GM18505 (cell line): Measurements from ENCODE around the gene RBBP6.
"Not testable (repeated sequence)": the region's sequence is repeated elsewhere in the genome, so short reads cannot be mapped to it uniquely, and the experiment has no call there.

ENCODE experiments used
- ATAC-seq: cut with Tn5 transposase; IDR thresholded peaks from one replicate; pipeline ENCODE4 v1.9.1; 2021; ENCODE audit not compliant: unreplicated experiment
- POLR2A ChIP-seq: IDR thresholded peaks from 4 replicates; pipeline ENCODE4 v1.6.1; 2011; ENCODE audit warnings: borderline replicate concordance; ENCODE audit not compliant: insufficient read depth, insufficient read length; ENCODE audit errors: extremely low read depth

Gene RBBP6

GRCh38 chr16:24539295-24539849 lies at the start of gene RBBP6:
Gene RBBP6, plus strand, starts transcription at chr16:24539566. Its CDS starts 1,061 bp downstream, at chr16:24540627.
- peak; percentile 97 for TF ChIP-seq POLR2A
- peak; percentile 85 for ATAC-seq

GRCh38 chr16:24490866-24491265 lies 48.5 kb upstream of the RBBP6 start:
- no peak for ATAC-seq
- TF ChIP-seq POLR2A: no peak

- no peak for ATAC-seq
- TF ChIP-seq POLR2A: no peak
Observed at GRCh38 chr16:24491731-24492130, 47.6 kb upstream of the RBBP6 start.

- no peak for TF ChIP-seq POLR2A
- ATAC-seq: no peak
Observed at GRCh38 chr16:24493821-24494220, 45.5 kb upstream of the RBBP6 start.

- ATAC-seq: not testable (repeated sequence)
Observed at GRCh38 chr16:24495207-24495606, 44.2 kb upstream of the RBBP6 start.

- TF ChIP-seq POLR2A: no peak
- no peak for ATAC-seq
Observed at GRCh38 chr16:24497440-24497839, 41.9 kb upstream of the RBBP6 start.

- TF ChIP-seq POLR2A: no peak
- no peak for ATAC-seq
Observed at GRCh38 chr16:24499193-24499814, 40.1 kb upstream of the RBBP6 start.

- no peak for ATAC-seq
- TF ChIP-seq POLR2A: no peak
Observed at GRCh38 chr16:24504472-24505345, 34.7 kb upstream of the RBBP6 start.

GRCh38 chr16:24505959-24506358 lies 33.4 kb upstream of the RBBP6 start:
- ATAC-seq: no peak
- no peak for TF ChIP-seq POLR2A

GRCh38 chr16:24507959-24508480 lies 31.3 kb upstream of the RBBP6 start:
- no peak for TF ChIP-seq POLR2A
- ATAC-seq: no peak

- ATAC-seq: no peak
- no peak for TF ChIP-seq POLR2A
Observed at GRCh38 chr16:24508614-24509013, 30.8 kb upstream of the RBBP6 start.

GRCh38 chr16:24509536-24509935 lies 29.8 kb upstream of the RBBP6 start:
- TF ChIP-seq POLR2A: no peak
- no peak for ATAC-seq

GRCh38 chr16:24511174-24511573 lies 28.2 kb upstream of the RBBP6 start:
- ATAC-seq: no peak
- no peak for TF ChIP-seq POLR2A

GRCh38 chr16:24511792-24512191 lies 27.6 kb upstream of the RBBP6 start:
- no peak for TF ChIP-seq POLR2A
- no peak for ATAC-seq

- ATAC-seq: no peak
- no peak for TF ChIP-seq POLR2A
Observed at GRCh38 chr16:24514096-24514495, 25.3 kb upstream of the RBBP6 start.

GRCh38 chr16:24515186-24515585 lies 24.2 kb upstream of the RBBP6 start:
- ATAC-seq: no peak
- TF ChIP-seq POLR2A: no peak
